Measurements from ENCODE around the gene NRG2. TPM values are rescaled to one million over a fixed set of nuclear protein-coding genes. Genes with fewer than 3 reads are reported as not detected.

Gene NRG2
- polyA plus RNA-seq, 3 donors: 1.3 to 1.9 (median 1.7) TPM

DNA sequence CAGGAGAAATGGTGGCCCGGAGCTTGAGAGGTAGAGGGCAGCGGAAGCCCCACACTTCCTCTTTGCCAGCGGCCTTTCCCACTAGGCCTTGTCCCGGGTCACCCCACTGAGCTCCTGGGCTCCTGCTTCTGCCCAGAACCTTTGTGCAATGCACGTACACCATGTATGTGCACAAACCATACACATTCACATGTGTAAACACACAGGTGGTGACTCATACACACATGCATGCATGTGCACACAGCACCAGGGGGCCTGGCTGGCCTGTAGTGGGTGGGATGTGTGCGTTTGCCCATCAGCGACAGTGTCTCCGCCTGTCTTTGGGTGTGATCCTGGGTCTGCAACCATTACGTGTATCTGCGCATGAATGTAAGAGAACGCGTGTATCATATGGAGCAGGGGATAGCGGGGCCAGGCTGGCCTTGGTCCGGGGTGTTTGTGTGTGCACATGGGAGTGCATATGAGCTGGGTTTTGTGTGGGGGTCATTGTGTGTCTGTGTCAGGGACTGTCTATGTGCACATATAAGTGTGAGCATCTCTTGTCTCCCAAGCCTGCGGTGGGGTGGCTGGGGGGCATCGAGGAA, 203.8 kb downstream of the NRG2 start:
- DNase-seq (ENCODE audit: extremely low read depth in 1 of 11, low read depth in 9 of 11, low spot score in 4 of 11): no peak

DNA sequence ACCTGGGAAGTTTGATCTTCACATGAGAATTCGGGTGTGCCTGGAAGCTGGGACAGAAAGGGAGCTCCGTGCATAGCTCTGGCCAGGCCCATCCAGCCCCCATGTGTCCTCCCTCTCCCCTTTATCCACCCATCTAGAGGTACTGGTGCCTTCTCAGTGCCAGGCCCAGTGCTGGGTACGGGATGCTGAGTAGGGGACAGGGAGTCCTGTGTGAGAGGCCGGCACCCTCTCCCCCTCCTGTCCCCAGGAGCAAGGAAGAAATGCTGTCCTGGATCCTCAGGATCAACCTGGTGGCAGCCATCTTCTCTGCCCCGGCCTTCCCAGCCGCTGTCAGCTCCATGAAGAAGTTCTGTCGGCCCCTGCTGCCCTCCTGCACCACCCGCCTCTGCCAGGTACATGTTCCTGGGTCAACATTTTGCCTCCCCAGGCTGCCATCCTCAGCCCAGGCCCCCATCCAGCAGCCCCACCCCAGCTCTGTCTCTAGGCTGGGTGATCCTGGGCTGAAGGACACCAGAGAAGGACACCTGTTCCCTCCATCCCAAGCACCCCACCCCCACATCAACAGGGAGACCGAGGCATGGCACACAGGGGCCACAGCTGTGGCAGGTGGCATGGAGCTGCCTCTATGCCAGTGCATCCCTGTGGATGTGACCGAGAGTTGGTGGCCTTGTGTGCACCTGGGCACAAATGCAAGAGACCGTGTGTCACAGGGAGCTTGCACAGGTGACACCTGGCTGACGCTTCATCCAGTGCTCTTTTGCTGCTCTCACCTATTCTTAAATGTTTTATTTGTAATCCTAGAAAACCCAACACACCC, 204.5 kb downstream of the NRG2 start:
- no peak for DNase-seq (ENCODE audit: extremely low read depth in 1 of 11, low read depth in 9 of 11, low spot score in 4 of 11)

DNA sequence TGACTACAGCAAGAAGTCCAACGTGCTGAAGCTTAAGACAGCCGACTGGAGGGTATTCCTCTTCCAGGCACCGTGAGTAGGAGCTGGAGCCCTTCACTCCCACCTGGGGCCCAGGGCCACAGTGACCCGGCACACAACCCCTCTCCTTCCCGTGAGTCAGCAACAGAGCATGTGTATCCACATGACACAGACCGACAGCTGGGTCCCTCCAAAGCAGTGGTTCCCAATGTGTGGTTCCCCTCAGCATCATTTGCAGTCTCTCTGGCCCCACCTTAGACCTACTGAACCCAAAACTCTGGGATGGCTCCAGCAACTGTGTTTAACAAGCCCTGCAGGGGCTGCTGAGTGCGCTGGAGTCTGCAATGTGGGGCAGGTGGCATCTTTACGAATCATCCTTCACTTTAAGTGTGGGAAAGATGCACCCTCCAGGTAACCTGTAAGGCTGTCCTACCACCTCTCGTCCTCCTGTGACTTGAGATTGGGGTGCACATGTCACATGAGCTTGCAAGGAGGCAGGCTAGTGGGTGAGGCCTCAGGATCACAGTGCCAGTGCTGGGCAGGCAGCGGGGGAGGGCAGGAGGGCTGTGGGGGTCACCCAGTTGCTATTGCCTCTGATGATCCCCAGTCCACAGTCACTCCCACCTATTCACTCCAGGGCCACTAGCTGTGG, 205.3 kb downstream of the NRG2 start:
- DNase-seq (ENCODE audit: extremely low read depth in 1 of 11, low read depth in 9 of 11, low spot score in 4 of 11): no peak

DNA sequence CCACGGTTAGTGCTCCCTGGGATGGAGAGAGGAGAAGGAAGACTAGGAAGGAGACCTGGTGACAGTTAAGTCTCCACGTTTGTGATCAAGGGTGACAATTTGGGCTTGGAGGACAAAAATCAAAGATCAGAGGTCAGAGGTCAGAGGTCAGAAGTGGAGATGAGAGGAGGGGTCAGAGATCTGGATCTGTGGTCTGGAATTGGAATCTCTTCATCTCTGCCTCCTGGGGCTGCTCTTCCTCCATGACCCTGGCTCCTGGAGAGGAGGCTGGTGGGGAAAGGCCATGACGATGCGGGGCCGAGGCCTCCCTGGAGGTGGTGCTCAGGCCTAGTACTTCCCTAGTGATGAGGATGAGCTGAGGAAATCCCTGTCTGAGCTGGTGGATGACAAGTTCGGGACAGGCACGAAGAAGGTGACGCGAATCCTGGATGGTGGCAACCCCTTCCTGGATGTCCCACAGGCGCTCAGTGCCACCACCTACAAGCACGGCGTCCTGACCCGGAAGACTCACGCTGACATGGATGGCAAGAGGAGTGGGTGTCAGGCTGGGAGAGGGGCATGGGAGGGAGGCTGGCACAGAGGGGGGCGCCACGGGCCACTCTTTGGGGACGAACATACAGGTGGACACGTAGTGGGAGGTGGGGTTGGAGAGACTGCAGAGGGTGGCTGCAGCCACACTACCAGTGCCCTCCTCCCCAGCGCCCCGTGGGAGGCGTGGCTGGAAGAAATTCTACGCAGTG, 206.5 kb downstream of the NRG2 start:
- no peak for DNase-seq (ENCODE audit: extremely low read depth in 1 of 11, low read depth in 9 of 11, low spot score in 4 of 11)

DNA sequence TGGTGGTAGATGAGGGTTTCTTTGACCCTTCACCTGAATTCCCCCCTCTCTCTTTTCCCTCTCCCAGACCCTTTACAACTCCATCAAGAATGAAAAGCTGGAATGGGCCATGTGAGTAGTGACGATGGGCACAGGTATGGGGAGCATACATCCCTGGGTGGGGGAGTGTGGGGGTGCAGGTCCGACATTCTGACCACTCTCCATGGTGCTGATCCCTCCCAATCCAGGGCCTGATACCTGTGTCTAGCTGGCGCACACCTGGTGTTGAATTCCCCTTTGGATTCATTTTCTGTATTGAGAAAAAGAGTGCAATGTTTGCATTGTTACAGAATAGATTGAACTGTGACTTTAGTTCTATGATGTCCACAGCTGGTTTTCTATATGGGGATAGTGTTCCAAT, 207.4 kb downstream of the NRG2 start:
- no peak for DNase-seq (ENCODE audit: extremely low read depth in 1 of 11, low read depth in 9 of 11, low spot score in 4 of 11)

DNA sequence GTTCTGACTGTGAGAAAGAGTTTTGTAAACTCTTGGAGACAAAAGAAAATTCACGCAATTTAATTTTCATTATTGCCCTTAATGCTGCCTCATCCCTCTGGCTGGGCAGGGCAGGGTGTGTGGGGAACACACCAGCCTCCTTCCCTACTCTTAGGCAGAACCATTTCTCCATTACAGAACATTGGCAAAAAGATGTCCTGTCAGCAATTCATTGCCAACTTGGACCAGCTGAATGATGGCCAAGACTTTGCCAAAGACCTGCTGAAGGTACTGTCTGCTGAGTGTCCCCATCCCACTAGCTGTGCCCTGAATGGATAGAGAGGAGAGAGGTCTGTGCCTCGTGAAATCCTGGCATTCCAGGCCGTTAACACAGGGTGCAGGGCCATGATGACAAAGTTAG, 209.6 kb downstream of the NRG2 start:
- no peak for DNase-seq (ENCODE audit: extremely low read depth in 1 of 11, low read depth in 9 of 11, low spot score in 4 of 11)

DNA sequence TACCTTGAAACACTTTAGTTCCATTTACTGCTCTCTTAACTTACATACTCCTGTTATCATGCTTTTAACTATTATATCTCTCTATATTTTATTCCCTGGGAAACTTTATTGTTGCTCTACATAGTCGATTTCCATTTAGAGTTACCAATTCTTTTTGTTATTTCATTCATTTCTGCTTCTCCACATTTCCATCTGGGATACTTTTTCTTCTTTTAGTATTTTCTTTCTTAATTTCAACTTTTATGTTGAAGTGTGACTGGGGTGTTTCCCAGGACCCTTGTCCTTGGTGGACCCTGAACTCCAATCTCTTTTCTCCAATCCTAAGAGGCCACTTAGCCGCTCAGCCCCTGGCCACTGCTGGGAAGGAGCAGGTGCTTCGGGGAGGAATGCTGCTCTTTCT, 211.5 kb downstream of the NRG2 start:
- DNase-seq (ENCODE audit: extremely low read depth in 1 of 11, low read depth in 9 of 11, low spot score in 4 of 11): no peak

DNA sequence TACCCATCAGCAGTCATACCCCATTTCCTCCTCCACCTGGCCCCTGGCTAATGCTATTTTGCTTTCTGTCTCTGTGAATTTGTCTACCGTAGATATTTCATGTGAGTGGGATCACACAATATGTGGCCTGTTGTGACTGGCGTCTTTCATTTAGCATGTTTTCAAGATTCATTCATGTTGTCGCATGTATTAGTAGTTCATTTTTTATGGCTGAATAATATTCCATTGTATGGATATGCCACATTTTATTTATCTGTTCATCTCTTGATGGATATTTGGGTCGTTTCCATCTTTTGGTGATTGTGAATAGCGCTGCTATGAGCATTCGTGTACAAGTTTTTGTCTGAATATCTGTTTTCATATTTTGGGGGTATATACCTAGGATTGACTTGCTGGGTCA, 213.6 kb downstream of the NRG2 start:
- DNase-seq (ENCODE audit: extremely low read depth in 1 of 11, low read depth in 9 of 11, low spot score in 4 of 11): no peak

DNA sequence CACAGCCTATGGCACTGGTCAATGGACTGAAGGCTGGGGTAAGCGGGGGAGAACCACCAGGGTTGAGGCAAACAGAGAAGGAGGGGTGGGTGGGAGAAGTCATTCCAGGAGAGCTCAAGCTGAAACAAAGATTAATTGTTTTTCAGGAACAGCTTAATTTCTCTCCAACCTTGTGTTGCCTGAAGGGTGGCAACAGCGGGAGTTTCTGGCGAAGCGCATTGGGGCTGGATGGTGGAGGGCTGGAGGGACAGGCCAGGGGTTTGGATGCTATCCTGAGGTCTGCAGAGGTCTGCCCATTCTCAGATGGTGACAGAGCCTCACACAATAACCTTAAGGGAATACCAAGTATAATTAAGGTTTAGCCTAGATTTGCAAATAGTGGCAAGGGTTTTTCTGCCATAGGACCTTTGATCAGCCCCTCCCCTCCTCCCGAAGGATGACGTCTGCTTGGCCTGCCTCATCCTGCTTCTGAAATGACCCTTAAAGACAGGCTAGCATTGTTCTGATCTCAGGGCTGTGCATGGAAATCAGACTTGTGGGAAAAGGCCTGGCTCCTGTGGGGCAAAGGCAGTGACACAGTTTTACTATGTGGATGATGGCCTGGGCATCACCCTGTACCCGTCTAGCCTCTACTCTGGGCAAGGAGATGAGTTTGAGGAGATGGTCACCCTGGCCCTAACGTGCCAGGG, 214.7 kb downstream of the NRG2 start:
- DNase-seq (ENCODE audit: extremely low read depth in 1 of 11, low read depth in 9 of 11, low spot score in 4 of 11): no peak

DNA sequence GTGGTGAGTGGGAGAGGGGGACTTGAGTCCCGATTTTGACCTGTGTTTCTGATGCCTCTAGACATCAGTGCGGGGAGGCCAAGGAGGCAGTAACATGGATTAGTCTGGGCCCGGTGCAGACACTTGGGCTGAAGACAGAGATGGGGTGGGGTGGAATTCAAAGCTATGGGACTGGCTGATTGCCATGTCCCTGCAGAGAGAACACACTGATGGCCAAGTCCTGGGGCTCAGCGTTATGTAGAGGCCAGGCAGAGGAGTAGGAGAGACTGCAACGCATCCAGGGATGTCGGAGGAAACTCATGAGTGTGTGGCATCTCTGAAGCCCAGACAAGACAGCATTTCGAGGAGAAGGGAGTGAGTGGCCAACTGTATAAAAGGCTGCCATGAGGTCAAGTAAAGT, 217.4 kb downstream of the NRG2 start:
- DNase-seq (ENCODE audit: extremely low read depth in 1 of 11, low read depth in 9 of 11, low spot score in 4 of 11): no peak

DNA sequence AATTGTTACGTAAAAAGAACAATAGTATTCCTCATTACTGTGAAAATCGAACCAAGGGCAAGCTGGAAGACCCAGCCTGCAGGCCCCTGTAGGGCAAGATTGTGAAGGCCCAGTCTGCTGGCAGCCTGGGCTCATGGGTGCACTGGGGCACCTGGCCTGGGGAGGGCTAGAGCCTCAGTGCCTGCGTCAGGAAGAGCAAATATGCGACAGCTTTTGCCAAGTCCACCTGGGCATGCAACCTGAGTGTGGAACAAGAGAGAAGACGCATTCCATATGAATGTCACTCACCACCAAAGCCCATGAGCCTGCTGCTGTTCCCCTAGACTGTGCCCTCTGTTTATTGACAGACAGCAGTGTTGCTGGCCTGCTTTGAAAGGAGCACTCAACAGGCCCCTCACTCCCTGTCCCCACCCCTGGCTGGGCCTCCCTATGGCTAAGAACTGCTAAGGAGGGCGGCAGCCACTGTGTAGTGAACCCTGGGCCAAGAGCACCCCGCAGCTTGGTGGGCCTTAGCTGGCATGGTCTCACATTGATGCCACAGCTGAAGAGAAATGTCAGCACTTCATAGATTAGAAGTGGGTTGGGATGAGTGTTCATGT, 219.2 kb downstream of the NRG2 start:
- no peak for DNase-seq (ENCODE audit: extremely low read depth in 1 of 11, low read depth in 9 of 11, low spot score in 4 of 11)

DNA sequence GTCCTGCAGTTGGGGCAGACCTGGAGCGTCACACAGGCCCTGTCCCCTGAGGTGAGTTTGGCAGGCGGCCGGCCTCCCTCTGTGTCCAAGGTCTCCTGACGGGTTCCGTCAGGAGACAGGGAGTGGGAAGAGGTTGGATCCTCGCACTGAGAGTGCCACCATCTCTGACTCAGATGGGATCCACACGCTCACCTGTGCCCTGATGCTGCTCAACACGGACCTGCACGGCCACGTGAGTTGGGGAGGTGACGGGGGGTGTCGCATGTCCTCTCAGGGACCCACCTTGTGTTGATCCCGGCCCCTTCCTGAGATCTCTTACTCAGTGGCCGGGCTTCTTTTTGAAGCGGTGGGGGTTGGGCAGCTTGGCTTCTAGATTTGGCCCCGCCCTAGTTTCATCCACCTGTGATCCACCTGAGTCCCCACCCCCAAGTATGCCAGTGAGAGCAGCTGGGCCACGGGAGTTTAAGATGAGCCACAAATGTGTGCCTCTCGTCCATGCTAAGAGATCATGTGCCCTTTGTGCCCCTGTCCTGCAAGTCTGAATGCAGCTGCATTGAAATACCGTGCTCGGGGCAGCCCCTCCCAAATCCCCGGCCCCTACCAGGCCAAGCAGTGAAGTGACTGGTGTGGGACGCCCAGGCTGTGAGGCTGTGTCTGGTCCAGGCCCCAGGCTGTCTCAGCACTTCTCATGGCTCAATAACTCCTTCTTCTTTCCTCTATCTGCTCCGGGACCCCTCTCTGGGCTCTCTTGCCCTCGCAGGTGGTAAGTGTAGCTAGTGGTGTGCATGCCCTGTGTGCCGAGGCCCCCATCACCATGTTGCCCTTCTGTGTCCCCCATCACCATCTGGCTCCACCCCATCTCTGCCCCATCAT, 220.3 kb downstream of the NRG2 start:
- no peak for DNase-seq (ENCODE audit: extremely low read depth in 1 of 11, low read depth in 9 of 11, low spot score in 4 of 11)

DNA sequence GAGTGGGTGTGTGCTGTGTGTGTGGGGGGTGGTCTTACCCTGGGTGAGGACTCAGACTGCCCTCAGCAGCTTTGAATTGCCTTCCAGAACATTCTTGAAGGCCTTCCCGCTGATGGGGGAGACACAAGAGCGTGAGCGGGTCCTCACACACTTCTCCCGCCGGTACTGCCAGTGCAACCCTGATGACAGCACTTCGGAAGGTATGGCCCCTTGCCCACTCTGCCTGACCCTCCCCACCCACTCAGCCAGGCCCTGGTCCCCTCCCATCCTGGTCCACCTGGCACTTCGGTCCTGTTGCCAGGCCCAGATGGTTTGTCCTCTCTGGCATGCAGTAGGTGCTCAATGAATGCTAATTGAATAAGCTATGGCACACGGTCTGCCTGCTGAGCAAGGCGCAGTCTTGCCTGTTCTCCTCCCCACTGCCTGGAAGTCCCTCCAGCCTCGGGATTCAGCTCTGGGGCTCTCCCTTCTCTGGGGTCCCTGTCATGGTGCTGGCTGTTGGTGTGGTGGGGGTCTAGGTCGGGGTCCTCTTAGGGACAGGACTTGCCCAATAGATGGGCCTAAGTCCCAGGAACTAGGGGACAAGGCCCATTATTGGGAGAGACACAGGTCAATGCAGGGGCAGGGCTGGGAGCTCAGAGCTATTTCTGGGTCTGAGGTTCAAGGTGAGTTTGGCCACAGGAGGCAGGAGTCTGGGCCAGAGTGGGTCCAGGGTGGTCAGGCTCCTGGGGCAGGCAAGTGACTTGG, 221.1 kb downstream of the NRG2 start:
- DNase-seq (ENCODE audit: extremely low read depth in 1 of 11, low read depth in 9 of 11, low spot score in 4 of 11): no peak

DNA sequence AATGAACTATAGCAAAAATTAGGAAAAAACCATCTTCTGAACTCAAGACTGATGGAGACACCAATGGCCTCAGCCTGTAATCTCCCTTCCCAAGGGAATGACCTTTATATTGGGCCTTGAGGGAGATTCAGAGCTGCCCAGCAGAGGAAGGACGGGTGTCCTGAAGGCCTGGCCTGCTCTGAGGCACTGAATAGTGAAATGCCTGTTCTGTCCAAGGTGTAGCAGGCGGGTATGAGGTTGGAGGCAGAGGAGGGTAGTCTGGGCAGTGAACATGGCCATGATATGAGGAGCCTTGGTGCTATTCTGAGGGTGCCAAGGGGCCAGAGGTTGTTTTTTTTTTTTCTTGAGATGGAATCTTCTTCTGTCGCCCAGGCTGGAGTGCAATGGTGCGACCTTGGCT, 222.5 kb downstream of the NRG2 start:
- no peak for DNase-seq (ENCODE audit: extremely low read depth in 1 of 11, low read depth in 9 of 11, low spot score in 4 of 11)

DNA sequence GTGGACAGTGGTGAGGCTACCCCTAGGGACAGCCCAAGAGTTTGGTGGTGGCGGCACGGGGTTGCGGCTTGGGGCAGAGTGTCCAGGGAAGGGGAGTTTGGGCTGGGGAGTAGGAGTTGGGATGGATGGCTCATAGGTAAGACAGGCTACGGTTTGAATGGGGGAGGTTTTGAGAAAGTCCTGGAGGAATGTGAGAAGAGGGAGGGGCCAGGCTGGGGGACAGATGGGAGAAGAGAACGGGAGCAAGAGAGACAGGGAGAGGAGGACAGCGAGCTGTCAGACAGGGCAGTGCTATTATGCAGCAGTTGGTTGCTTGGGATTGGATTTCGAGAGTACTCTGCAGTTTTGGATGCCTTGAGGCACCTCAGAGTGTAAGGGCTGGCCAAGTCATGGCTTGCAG, 223.0 kb downstream of the NRG2 start:
- no peak for DNase-seq (ENCODE audit: extremely low read depth in 1 of 11, low read depth in 9 of 11, low spot score in 4 of 11)

DNA sequence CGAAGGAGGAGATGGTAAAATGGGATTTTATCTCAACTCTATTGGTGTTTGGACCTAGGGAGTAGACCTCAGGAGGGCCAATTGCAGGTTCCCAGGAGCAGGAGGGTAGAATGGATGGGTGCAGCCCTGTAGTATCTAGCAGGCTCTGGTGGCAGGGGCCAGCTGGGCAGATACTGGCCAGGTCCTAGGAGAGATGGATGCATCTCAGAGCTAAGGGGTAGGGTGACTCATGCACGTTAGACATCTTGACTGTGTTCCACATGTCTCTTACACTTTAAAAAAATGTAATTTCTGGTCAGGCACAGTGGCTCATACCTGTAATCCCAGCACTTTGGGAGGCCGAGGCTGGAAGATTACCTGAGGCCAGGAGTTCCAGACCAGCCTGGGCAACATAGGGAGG, 225.1 kb downstream of the NRG2 start:
- no peak for DNase-seq (ENCODE audit: extremely low read depth in 1 of 11, low read depth in 9 of 11, low spot score in 4 of 11)

DNA sequence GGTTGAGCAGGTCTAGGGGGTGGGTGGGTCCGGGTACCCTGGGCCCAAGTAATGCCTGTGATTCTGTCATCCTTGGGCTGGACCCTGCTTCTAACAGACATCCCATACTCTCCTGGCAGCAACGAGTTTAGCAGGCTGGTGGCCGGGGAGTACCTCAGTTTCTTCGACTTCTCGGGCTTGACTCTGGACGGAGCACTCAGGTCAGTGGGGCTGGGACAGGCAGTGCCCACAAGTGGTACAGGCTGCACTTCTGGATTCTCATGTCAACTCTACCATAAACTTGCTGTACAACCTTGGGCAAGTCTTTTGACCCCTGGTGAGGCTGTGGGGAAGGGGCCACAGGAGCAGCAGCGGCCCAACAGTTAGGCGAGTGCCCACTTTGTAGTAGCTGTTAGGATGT, 225.7 kb downstream of the NRG2 start:
- DNase-seq (ENCODE audit: extremely low read depth in 1 of 11, low read depth in 9 of 11, low spot score in 4 of 11): no peak
